WTC11 (cell line): Measurements from ENCODE around the gene AIF1. TPM values are rescaled to one million over a fixed set of nuclear protein-coding genes. Genes with fewer than 3 reads are reported as not detected.

Experiments used
- ATAC-seq: fragments of 200-7000 bp; cut with Tn5 transposase; 2 replicates; pipeline ENCODE4 v1.10.0; 2021; ENCODE audit warnings: mild to moderate bottlenecking, moderate library complexity
- CTCF ChIA-PET: fragments of 300-600 bp; sonication (Branson Sonifier 250); formaldehyde crosslinking; loops from one replicate; lab custom pipeline; 2021; ENCODE audit warnings: antibody characterized with exemption; lab: Charles Lee
- POLR2A ChIA-PET: fragments of 350-600 bp; sonication (Branson Sonifier 250); formaldehyde crosslinking; loops from one replicate; lab custom pipeline; 2021; ENCODE audit warnings: antibody characterized with exemption; lab: Charles Lee
- DNase-seq: peaks from one replicate; pipeline ENCODE4 v3.0.0; 2021; ENCODE audit warnings: low spot score
- H3K27ac Mint-ChIP-seq: 2 replicates; pipeline ENCODE4 v1.8.0; 2021; ENCODE audit warnings: mixed read lengths
- H3K27me3 Mint-ChIP-seq: 2 replicates; pipeline ENCODE4 v1.8.0; 2021; ENCODE audit warnings: low read depth, mild to moderate bottlenecking, moderate library complexity, mixed read lengths
- H3K36me3 Mint-ChIP-seq: 2 replicates; pipeline ENCODE4 v1.8.0; 2021; ENCODE audit warnings: mixed read lengths
- H3K4me1 Mint-ChIP-seq: 2 replicates; pipeline ENCODE4 v1.8.0; 2022; ENCODE audit warnings: mixed read lengths
- H3K4me3 Mint-ChIP-seq: 2 replicates; pipeline ENCODE4 v1.8.0; 2021; ENCODE audit warnings: mild to moderate bottlenecking, moderate library complexity, mixed read lengths
- H3K9me3 Mint-ChIP-seq: 2 replicates; pipeline ENCODE4 v1.8.0; 2021; ENCODE audit warnings: mixed read lengths
- AFF4 ChIP-seq: sonication (generic); formaldehyde crosslinking; IDR thresholded peaks from 2 replicates; pipeline ENCODE4 v1.8.1; 2023; ENCODE audit warnings: mild to moderate bottlenecking, missing genetic modification reagents, borderline replicate concordance
- AR ChIP-seq: fragments of 250-450 bp; sonication (Bioruptor Pico); IDR thresholded peaks from 2 replicates; pipeline ENCODE4 v1.9.0; 2021; ENCODE audit warnings: mild to moderate bottlenecking
- ARID4B ChIP-seq: sonication (generic); formaldehyde crosslinking; IDR thresholded peaks from 2 replicates; pipeline ENCODE4 v1.8.0; 2023; ENCODE audit warnings: missing genetic modification reagents, mild to moderate bottlenecking, borderline replicate concordance
- GABPB1 ChIP-seq: sonication (generic); formaldehyde crosslinking; IDR thresholded peaks from 2 replicates; pipeline ENCODE4 v1.8.1; 2023; ENCODE audit warnings: mild to moderate bottlenecking, missing genetic modification reagents
- IRF1 ChIP-seq: sonication (generic); formaldehyde crosslinking; IDR thresholded peaks from 2 replicates; pipeline ENCODE4 v1.8.0; 2023; ENCODE audit warnings: missing genetic modification reagents
- NR2C2 ChIP-seq: sonication (generic); formaldehyde crosslinking; IDR thresholded peaks from 2 replicates; pipeline ENCODE4 v1.8.0; 2022; ENCODE audit warnings: mild to moderate bottlenecking, missing genetic modification reagents
- OVOL2 ChIP-seq: fragments of 250-450 bp; sonication (Bioruptor Pico); IDR thresholded peaks from 2 replicates; pipeline ENCODE4 v1.9.0; 2021; ENCODE audit warnings: mild to moderate bottlenecking, borderline replicate concordance
- SMAD3 ChIP-seq: sonication (generic); formaldehyde crosslinking; IDR thresholded peaks from 2 replicates; pipeline ENCODE4 v1.8.0; 2022; ENCODE audit warnings: missing genetic modification reagents, mild to moderate bottlenecking, borderline replicate concordance
- SOX15 ChIP-seq: fragments of 250-450 bp; sonication (Bioruptor Pico); IDR thresholded peaks from 2 replicates; pipeline ENCODE4 v1.9.0; 2021; ENCODE audit warnings: mild to moderate bottlenecking
- STAT6 ChIP-seq: sonication (generic); formaldehyde crosslinking; conservative IDR thresholded peaks from 2 replicates; pipeline ENCODE4 v1.8.1; 2023; ENCODE audit warnings: mild to moderate bottlenecking, low read depth, missing genetic modification reagents, moderate library complexity
- TEAD4 ChIP-seq: sonication (generic); formaldehyde crosslinking; IDR thresholded peaks from 2 replicates; pipeline ENCODE4 v1.8.0; 2022; ENCODE audit warnings: mild to moderate bottlenecking, missing genetic modification reagents
- TP53 ChIP-seq: sonication (generic); formaldehyde crosslinking; IDR thresholded peaks from 2 replicates; pipeline ENCODE4 v1.8.1; 2023; ENCODE audit warnings: mild to moderate bottlenecking, missing genetic modification reagents
- ZNF263 ChIP-seq: sonication (generic); formaldehyde crosslinking; IDR thresholded peaks from 2 replicates; pipeline ENCODE4 v1.8.1; 2022; ENCODE audit warnings: low read depth, mild to moderate bottlenecking, moderate library complexity, missing genetic modification reagents
- total RNA-seq: library from RNA; stranded (reverse); gene quantifications from 3 replicates; pipeline ENCODE4 v1.2.3, GENCODE V29; 2021

Gene AIF1
- total RNA-seq, 1 experiment from 2014 or later, result 5.4 TPM

- no peak for TF ChIP-seq STAT6 (CRISPR knock-in tag)
- TF ChIP-seq AR (CRISPR knock-in tag), result no peak; the same call in 1 of the 2 replicates
- no peak for TF ChIP-seq IRF1 (CRISPR knock-in tag)
- no peak for TF ChIP-seq NR2C2 (CRISPR knock-in tag)
- TF ChIP-seq TP53 (CRISPR knock-in tag), result no peak
- TF ChIP-seq ZNF263 (CRISPR knock-in tag), result no peak
- TF ChIP-seq AFF4 (CRISPR knock-in tag), result no peak
- no peak for TF ChIP-seq OVOL2 (CRISPR knock-in tag)
- TF ChIP-seq SMAD3 (CRISPR knock-in tag), result no peak
- TF ChIP-seq, all 79 proteins: peak for 16
These were observed 5.7 kb downstream of the AIF1 start, which contains the start of gene PRRC2A (continued) for GRCh38 chr6:31620586-31621319.

- POLR2A ChIA-PET, result interaction anchor here (1.1 to 1.9 kb wide), 4 partner anchors 31 to 80 kb away, joined by 3 to 8 read pairs (median 8); partner anchors contain the start of genes ATP6V1G2, BAG6, C6orf47 and DDX39B
- CTCF ChIA-PET, result interaction anchor here (0.6 to 2.1 kb wide), 5 partner anchors 23 to 186 kb away, joined by 4 to 16 read pairs (median 5); partner anchors contain the start of genes ATP6V1G2 and NFKBIL1
These were observed 6.4 kb downstream of the AIF1 start for GRCh38 chr6:31621320-31621939.

More at GRCh38 chr6:31621320-31621939, 6.4 kb downstream of the AIF1 start:
- Mint-ChIP-seq H3K27ac (peak overlapping the region; percentile 95), H3K36me3 (peaks cover 52% of the 10 kb centered on the region), H3K27me3 (no peaks in the 10 kb centered on the region; the same call in 1 of the 2 replicates), H3K9me3 (no peaks in the 10 kb centered on the region), H3K4me3 (peak overlapping the region; percentile 92), H3K4me1 (peaks cover 17% of the 10 kb centered on the region)
- TF ChIP-seq TEAD4 (no peak), ARID4B (CRISPR knock-in tag) (0 out of 2 replicates have a peak, but pooled peaks have one; percentile 13), GABPB1 (CRISPR knock-in tag) (0 out of 2 replicates have a peak, but pooled peaks have one; percentile 19), SOX15 (CRISPR knock-in tag) (no peak)
- ATAC-seq (no peak), DNase-seq (no peak)
